DMS79 treated with DMSO at 0.1 percent for 48 hours (cell line): ENCODE data around the gene FITM1.
A peak's percentile ranks its signal among the peaks of the same experiment; 100 is the strongest.

Source experiments
- DNase-seq: peaks from one replicate; lab custom pipeline; 2025; lab: John Stamatoyannopoulos, UW

The FITM1 gene, protein sequence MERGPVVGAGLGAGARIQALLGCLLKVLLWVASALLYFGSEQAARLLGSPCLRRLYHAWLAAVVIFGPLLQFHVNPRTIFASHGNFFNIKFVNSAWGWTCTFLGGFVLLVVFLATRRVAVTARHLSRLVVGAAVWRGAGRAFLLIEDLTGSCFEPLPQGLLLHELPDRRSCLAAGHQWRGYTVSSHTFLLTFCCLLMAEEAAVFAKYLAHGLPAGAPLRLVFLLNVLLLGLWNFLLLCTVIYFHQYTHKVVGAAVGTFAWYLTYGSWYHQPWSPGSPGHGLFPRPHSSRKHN

DNA sequence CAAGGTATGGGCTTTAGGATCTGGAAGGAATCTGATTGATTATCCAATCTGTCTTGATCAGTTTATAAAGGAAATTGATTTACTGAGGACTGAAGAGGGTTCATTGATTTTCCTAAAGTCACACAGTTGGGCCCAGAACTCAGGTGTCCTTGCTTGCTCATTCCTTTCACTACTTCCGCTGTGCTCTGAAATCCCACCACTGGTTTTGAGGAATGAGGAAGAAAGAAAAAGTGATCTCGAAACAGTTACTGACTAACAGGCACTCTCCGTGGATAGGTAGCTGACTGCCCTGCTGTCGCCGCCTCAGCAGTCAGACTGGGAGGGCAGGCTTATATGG is at the start of gene FITM1:
TSS of gene FITM1 (plus strand) at position 280 of the 337 bp plus-strand sequence. CDS start 905 bp downstream, outside the sequence.
- no peak for DNase-seq

GRCh38 chr14:24080888-24081738 is 49.3 kb upstream of the FITM1 start:
- DNase-seq: peak; percentile 86

DNA sequence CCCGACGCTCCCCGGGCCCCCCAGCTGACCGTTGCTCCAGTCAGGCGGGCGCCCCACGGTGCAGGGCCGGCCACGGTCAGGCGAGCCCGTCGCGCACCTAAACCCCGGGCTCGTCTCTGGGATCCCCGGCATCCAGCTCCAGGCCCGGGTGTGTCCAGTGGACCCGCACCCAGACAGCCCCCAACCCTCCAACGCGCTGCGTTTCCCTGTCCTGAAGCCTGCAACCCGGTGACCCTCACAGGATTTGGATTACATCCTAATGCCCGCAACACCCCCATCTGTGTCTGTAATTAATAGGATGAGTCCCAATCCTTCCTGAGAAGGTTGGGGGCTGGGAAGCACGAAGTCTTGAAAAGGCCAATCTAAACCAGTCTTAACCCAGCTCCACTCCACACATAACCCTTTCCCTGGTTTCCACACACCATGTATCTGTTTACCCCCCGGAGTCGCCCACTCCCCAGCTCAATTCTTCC is 48.7 kb upstream of the FITM1 start:
- peak; percentile 39 for DNase-seq

DNA sequence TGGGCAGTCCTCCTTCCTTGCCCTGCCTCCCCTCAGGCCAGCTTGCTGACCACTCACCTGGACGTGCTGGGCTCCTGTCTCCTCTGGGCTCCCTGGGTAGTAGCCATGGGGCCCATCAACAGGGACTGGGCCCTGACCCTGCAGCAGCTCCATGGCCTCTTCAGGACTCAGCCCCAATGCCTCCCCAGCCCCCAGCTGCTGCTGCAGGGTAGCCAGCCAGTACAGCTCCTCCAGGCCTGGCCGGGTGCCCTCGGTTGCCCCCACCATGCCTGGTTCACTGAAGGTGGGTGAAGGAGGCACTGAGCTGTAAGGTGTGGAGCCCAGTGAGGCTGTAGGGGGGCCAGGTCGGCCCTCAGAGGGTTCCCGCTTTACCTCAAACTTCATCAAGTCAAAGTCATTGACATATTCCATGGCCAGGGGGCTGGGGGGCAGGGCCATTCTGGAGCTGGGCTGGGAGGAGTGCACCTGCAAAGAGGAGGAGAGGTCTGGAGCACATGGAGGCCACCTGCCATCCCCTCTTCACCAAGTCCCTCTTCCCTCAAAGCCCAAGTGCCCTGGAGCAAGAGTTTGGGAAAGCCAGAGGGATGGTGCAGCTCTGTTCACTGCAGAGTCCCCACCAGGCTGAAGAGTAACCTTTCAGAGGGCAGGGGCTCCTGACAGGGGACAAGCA is 47.9 kb upstream of the FITM1 start:
- DNase-seq: no peak

GRCh38 chr14:24083462-24083861 is 47.0 kb upstream of the FITM1 start:
- DNase-seq: no peak

GRCh38 chr14:24084440-24084839 is 46.0 kb upstream of the FITM1 start:
- no peak for DNase-seq

DNA sequence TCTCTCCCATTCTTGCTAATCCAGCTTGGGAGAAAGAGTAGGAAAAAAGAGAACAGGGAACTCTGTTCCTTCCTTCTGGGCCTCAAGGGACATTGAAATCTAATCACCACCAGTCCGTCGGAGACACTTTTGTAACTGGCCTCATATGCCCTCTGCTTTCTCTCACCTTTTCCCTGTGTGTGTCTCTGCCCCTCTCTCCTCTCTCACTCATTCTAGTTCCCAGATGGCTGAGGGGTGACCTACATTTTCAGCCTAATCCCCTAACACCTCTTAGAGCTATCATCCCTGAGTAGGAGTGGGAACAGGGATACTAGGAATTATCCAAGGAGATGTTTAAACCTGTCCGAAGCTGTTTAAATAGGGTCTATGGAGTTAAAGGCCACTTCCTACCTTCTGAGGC is 45.2 kb upstream of the FITM1 start:
- no peak for DNase-seq

- no peak for DNase-seq
Measured at GRCh38 chr14:24086193-24086955, 44.1 kb upstream of the FITM1 start.

GRCh38 chr14:24087004-24087403 is 43.5 kb upstream of the FITM1 start:
- DNase-seq: no peak

GRCh38 chr14:24088095-24088494 is 42.4 kb upstream of the FITM1 start:
- DNase-seq: no peak

DNA sequence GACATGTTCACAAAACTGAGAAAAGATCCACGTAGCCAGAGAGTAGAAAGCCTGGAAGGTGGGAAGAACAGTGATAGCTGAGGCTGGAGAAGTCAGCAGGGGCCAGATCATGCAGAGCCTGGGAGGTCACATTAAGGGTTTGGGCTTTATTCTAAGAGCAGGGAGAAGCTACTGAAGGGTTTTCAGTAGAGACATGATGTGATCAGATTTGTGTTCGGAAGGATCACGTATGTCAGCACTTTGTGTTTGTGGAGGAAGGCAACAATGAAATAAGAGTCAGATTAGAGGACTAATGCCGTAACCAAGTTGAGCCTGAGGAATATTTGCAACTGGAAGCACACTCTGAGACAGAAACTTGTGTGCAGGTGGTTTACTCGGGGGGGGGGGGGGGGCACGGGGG is 40.6 kb upstream of the FITM1 start:
- no peak for DNase-seq

DNA sequence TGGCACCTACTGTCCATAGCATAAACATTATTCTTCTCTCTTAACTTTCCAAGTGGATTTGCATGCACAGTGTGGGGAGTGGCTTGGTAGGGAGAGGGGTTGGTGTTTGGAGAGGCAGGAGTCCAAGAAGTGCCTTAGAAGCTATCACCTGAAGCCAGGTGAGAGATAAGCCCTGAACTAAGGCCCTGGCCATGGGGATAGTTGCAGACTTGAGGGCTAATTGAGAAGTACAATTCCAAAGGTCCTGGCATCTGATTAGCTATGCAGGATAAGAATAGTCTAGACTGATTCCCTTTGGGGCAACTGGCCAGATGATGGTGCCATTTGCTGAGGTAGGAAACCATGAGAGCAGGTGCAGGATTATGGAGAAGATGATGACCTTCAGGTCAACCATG is 38.4 kb upstream of the FITM1 start:
- no peak for DNase-seq

DNA sequence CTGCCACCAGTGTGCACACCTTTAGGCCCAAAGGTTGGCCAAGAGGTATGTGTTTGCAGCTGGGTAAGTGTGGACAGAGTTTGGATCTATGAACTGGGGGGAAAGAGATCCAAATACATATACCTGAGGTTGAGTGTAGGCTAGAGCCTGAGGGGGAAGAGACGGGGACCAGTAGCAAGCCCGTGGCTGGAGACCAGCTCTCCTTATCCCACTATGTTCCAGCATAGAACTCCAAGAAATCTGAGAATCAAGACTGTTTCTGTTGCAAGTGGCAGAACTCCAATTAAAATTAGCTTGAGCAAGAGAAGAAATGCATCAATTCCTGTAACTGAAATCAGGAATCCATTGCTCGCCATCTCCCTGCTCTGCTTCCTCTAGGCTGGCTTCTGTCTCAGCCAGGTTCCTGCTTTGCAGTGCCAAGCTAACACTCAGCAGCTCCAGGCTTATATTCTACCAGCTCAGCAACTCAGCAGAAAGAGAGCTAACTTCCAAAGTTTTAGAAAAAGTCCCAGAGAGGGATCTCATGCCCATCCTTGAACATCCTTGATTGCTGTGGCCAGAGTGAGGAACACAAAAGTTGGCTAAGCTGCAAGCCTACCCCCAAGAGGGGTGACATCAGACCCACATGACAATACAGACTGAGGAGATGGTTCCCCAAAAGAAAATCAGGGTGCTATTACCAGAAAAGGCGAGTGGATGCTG is 37.8 kb upstream of the FITM1 start:
- DNase-seq: no peak

- DNase-seq: no peak
Measured at GRCh38 chr14:24093207-24093900, 37.1 kb upstream of the FITM1 start.

GRCh38 chr14:24093901-24094840 is 36.3 kb upstream of the FITM1 start, which contains the start of gene PCK2:
TSS of gene PCK2 (plus strand) at chr14:24094311. CDS start at chr14:24094406, 95 bp downstream.
- DNase-seq: peak; percentile 97

- DNase-seq: no peak
Measured at GRCh38 chr14:24094841-24095270, 35.6 kb upstream of the FITM1 start.

GRCh38 chr14:24095271-24096068 is 35.0 kb upstream of the FITM1 start:
- DNase-seq: peak; percentile 42

DNA sequence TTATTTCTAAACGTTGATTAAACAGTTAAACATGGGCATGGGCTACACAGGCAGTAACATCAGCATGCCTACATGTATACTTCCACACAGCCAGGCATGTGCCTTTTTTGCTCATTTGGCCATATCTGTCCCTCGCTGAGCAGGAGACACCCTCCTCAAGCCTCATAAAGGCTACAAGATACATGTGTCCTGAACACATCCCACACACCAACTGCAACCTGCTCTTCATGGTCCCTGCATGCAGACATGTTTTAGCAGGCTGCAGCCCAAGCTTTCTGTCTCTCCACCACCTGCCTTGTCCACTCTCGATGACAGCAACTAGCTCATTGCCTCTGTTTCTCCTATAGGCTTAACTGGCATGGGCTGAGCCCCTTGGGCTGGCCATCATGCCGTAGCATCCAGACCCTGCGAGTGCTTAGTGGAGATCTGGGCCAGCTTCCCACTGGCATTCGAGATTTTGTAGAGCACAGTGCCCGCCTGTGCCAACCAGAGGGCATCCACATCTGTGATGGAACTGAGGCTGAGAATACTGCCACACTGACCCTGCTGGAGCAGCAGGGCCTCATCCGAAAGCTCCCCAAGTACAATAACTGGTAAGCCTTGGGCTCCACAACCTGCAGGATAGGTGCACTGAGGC is 33.8 kb upstream of the FITM1 start:
- no peak for DNase-seq
